HepG2 (cell line): ENCODE results near the gene ANKRD53.
"Not testable (repeated sequence)": the region's sequence is repeated elsewhere in the genome, so short reads cannot be mapped to it uniquely, and the experiment has no call there.

Source experiments
- GABPA ChIP-seq, 2 experiments: IDR thresholded peaks; 2 replicates each; pipeline ENCODE4 v1.6.1; 2011 to 2016; ENCODE audit warnings: low read depth in 2 of 2, low read length in 1 of 2, missing biosample characterization in 1 of 2, missing genetic modification characterization in 1 of 2
- HNRNPL ChIP-seq: fragments of 200-400 bp; formaldehyde crosslinking; IDR thresholded peaks from 2 replicates; pipeline ENCODE4 v1.6.1; 2017; ENCODE audit warnings: mild to moderate bottlenecking, low read depth, low read length
- KAT2B ChIP-seq: fragments of 150-350 bp; IDR thresholded peaks from 2 replicates; pipeline ENCODE4 v1.6.1; 2014; ENCODE audit warnings: low read depth, low read length, borderline replicate concordance
- MAFK ChIP-seq, 2 experiments: IDR thresholded peaks in 1 of 2; conservative IDR thresholded peaks in 1 of 2; 2 replicates each; pipeline ENCODE4 v1.6.1; 2011; ENCODE audit warnings: improper control_type of control experiment in 2 of 2, low read length in 2 of 2
- SOX6 ChIP-seq, 2 experiments: fragments of 450-650 bp in 1 of 2; sonication (generic) in 1 of 2; formaldehyde crosslinking in 1 of 2; IDR thresholded peaks; 2 replicates each; pipeline versions ENCODE4 v1.4.0 to v1.6.1; 2017 to 2020; ENCODE audit warnings: antibody characterized with exemption in 1 of 2, mild to moderate bottlenecking in 1 of 2, missing genetic modification reagents in 1 of 2
- ZBTB21 ChIP-seq: sonication (generic); formaldehyde crosslinking; IDR thresholded peaks from 2 replicates; pipeline ENCODE4 v1.4.0; 2020; ENCODE audit warnings: missing genetic modification reagents

DNA sequence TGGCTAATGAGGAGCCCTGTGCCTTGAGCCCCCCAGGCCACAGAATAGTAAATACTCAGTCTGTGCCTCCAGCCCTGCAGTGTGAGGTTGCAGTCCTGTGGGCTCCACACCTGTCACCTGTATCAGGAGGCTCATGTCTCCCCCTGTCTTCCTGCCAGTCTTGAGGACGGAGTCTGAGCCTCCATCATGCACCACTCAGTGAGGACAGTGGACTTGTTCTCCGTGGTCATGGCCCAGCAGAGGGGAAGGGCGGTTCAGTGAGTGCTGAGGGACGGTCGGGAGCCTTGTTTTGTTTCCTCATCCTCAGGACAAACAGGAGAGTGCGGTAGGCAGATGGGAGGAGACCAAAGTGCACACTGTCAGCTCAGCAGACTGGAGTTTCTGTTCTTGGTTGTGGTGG lies 33.4 kb downstream of the ANKRD53 start:
- not testable (repeated sequence) for TF ChIP-seq MAFK (conservative IDR thresholded peaks at IDR 0.05 in 1 of 2, IDR thresholded peaks at IDR 0.05 in 1 of 2; ENCODE audit: low read length in 2 of 2); GABPA (IDR thresholded peaks at IDR 0.05; ENCODE audit: low read depth, low read length); GABPA (CRISPR knock-in tag; IDR thresholded peaks at IDR 0.05; ENCODE audit: low read depth); HNRNPL; ZBTB21; KAT2B; SOX6 (IDR thresholded peaks at IDR 0.05); SOX6 (CRISPR knock-in tag; IDR thresholded peaks at IDR 0.05)
